ENCODE data around the gene ERCC1.

DNA sequence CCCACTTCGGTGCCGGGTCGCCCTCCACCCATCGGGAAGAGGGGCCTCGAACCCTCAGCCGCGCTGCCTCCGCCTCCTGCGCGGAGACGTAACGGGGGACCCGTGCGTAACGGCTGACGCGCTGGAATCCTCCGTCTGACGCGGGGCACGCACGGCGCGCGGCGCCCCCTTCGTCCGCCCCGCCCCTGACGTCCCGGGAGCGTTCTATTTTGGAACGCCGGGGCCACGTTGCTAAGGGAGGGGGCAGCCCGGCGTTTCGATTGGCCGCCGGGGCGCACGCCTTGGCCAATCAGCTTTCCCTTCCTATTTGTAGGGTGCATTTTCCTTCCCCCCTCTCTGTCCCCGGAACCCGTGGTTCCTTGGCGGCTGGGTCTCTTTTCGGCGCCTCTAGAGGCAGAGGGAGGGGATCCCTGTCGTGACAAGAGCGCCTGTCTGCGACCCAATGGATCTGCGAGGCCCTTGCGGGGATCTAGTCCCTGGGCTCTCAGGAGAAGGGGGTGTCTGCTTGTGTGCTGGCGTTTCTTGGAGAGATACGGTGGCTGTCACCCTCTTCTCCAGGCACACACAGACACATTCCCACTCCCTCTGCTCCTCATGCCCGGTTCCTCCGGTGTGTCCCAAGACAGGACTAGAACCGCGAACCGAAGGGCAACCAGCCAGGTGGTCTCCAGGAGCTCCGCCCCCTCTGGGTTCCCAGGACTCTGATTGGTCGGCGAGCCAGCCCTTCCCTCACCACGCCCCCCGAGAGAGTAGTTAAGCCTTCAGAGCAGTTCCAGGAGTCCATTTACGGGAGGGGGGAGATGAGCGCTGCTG is 45.6 kb upstream of the ERCC1 start:
- TF ChIP-seq, protein P1, sequence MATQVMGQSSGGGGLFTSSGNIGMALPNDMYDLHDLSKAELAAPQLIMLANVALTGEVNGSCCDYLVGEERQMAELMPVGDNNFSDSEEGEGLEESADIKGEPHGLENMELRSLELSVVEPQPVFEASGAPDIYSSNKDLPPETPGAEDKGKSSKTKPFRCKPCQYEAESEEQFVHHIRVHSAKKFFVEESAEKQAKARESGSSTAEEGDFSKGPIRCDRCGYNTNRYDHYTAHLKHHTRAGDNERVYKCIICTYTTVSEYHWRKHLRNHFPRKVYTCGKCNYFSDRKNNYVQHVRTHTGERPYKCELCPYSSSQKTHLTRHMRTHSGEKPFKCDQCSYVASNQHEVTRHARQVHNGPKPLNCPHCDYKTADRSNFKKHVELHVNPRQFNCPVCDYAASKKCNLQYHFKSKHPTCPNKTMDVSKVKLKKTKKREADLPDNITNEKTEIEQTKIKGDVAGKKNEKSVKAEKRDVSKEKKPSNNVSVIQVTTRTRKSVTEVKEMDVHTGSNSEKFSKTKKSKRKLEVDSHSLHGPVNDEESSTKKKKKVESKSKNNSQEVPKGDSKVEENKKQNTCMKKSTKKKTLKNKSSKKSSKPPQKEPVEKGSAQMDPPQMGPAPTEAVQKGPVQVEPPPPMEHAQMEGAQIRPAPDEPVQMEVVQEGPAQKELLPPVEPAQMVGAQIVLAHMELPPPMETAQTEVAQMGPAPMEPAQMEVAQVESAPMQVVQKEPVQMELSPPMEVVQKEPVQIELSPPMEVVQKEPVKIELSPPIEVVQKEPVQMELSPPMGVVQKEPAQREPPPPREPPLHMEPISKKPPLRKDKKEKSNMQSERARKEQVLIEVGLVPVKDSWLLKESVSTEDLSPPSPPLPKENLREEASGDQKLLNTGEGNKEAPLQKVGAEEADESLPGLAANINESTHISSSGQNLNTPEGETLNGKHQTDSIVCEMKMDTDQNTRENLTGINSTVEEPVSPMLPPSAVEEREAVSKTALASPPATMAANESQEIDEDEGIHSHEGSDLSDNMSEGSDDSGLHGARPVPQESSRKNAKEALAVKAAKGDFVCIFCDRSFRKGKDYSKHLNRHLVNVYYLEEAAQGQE (IDR thresholded peaks at IDR 0.05; ENCODE audit: low read depth): no peak
- TF ChIP-seq TAF1 (IDR thresholded peaks at IDR 0.05; ENCODE audit: low read depth) (no peak), EP300 (IDR thresholded peaks at IDR 0.05; ENCODE audit: borderline replicate concordance) (no peak), FOXM1 (IDR thresholded peaks at IDR 0.05; ENCODE audit: borderline replicate concordance, low read depth) (no peak), YY1 (IDR thresholded peaks at IDR 0.05; ENCODE audit: low read depth) (no peak)
- TF ChIP-seq, protein P2, sequence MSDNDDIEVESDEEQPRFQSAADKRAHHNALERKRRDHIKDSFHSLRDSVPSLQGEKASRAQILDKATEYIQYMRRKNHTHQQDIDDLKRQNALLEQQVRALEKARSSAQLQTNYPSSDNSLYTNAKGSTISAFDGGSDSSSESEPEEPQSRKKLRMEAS (IDR thresholded peaks at IDR 0.05): peak; percentile 86
